SU-DHL-6 (cell line): ENCODE data around the gene SHKBP1.
"Not testable (repeated sequence)": the region's sequence is repeated elsewhere in the genome, so short reads cannot be mapped to it uniquely, and the experiment has no call there.

Source experiments
- CTCF ChIP-seq: fragments of 200-600 bp; sonication (generic); IDR thresholded peaks from one replicate; pipeline ENCODE4 v1.5.1; 2017; ENCODE audit warnings: antibody characterized with exemption, mild to moderate bottlenecking, low read length, moderate library complexity; ENCODE audit not compliant: insufficient read depth, poor library complexity, severe bottlenecking
- EZH2phosphoT487 ChIP-seq: fragments of 200-600 bp; sonication (generic), shearing (Covaris generic); conservative IDR thresholded peaks from 2 replicates; pipeline ENCODE4 v1.6.1; 2018; ENCODE audit warnings: mild to moderate bottlenecking, antibody characterized with exemption, low read length, moderate library complexity, mixed read lengths

DNA sequence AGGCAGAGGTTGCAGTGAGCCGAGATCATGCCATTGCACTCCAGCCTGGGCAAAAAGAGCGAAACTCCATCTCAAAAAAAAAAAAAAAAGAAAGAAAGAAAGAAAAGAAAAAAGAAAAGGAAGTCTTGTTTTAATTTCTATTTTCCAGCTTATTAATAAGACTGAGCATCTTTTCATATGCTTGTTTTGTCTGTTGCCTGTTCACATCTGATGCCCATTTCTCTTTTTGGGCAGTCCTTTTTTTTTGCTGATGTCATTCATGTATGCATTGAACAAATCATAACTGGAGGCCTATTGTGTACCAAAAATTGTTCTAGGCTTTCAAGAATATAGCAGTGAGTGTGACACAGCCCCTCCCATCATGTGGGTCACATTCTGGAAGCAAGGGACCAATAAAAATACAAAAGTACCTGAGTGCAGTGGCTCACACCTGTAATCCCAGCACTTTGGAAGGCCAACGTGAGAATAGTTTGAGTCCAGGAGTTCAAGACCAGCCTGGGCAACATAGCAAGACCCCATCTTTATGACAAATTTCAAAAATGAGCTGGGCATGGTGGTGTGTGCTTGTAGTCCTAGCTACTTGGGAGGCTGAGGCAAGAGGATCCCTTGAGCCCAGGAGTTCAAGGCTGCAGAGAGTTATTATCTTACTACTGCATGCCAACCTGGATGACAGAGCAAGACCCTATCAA lies 30.4 kb upstream of the SHKBP1 start:
- TF ChIP-seq CTCF, EZH2phosphoT487: not testable (repeated sequence)
